Activated T-cell treated with anti-CD3 and anti-CD28 coated beads, Interleukin-2, amount 50 U/mL, for 72 hours (primary cell): ENCODE results near the gene C9orf50. TPM values are rescaled to one million over a fixed set of nuclear protein-coding genes. Genes with fewer than 3 reads are reported as not detected.

ENCODE experiments used
- ATAC-seq, 2 donors: fragments of 150-1000 bp; cut with Tn5 transposase; replicated peaks in 1 of 2; 2 replicates each; pipeline ENCODE4 v1.10.0; 2021; ENCODE audit warnings: moderate library complexity in 2 of 2, mild to moderate bottlenecking in 1 of 2
- DNase-seq, 2 donors: peaks; one replicate each; pipeline ENCODE4 v3.0.0; 2021 to 2022; ENCODE audit warnings: mixed read lengths in 1 of 2
- H3K27ac Mint-ChIP-seq: one replicate; pipeline ENCODE4 v1.8.0; 2022; ENCODE audit warnings: mild to moderate bottlenecking, moderate library complexity, mixed read lengths
- H3K27me3 Mint-ChIP-seq: one replicate; pipeline ENCODE4 v1.8.0; 2022; ENCODE audit warnings: low read depth, mixed read lengths
- H3K36me3 Mint-ChIP-seq, 2 donors: one replicate each; pipeline ENCODE4 v1.8.0; 2022; ENCODE audit warnings: mixed read lengths in 2 of 2, mild to moderate bottlenecking in 1 of 2; ENCODE audit not compliant: insufficient read depth in 2 of 2
- H3K4me1 Mint-ChIP-seq: one replicate; pipeline ENCODE4 v1.8.0; 2022; ENCODE audit warnings: low read depth, mixed read lengths
- H3K4me3 Mint-ChIP-seq, 2 donors: one replicate each; pipeline ENCODE4 v1.8.0; 2022; ENCODE audit warnings: mild to moderate bottlenecking in 2 of 2, mixed read lengths in 2 of 2, moderate library complexity in 2 of 2
- H3K9me3 Mint-ChIP-seq, 2 donors: one replicate each; pipeline ENCODE4 v1.8.0; 2022; ENCODE audit warnings: mixed read lengths in 2 of 2
- total RNA-seq, 2 donors: library from RNA; stranded (reverse); gene quantifications; one replicate each; pipeline ENCODE4 v1.2.3, GENCODE V29; 2022

Gene C9orf50
- total RNA-seq, 2 donors from 2014 or later = 0.31 TPM; not detected in 1

DNA sequence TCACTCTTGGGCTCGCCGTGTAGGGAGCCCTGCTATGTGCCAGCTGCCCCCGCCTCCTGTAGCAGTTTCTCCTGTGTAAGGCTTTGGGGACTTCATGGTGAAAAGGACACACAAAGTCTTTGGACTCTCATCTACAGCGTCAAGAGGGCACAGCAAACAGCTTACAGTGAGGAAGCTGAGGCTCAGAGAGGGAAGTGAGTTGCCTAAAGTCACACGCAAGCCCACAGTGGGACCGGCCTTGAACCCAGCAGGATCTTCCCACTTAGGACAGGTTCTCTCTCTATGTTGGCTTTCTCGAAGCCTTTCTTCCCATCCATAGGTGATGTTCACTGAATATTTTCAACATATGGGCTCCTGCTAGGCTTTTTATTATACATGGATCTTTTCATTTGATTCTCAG lies 34.8 kb upstream of the C9orf50 start:
- no peaks in the 10 kb centered on the region for H3K36me3 Mint-ChIP-seq
- DNase-seq (no peak), ATAC-seq (no peak)
- no peak overlapping the region for H3K27ac Mint-ChIP-seq
- H3K9me3 Mint-ChIP-seq = no peaks in the 10 kb centered on the region
- H3K4me1 Mint-ChIP-seq = no peaks in the 10 kb centered on the region
- no peak overlapping the region for H3K4me3 Mint-ChIP-seq
- no peaks in the 10 kb centered on the region for H3K27me3 Mint-ChIP-seq

- H3K27me3 Mint-ChIP-seq = no peaks in the 10 kb centered on the region
- no peaks in the 10 kb centered on the region for H3K36me3 Mint-ChIP-seq
- H3K27ac Mint-ChIP-seq = no peak overlapping the region
- DNase-seq (no peak), ATAC-seq (no peak)
- no peaks in the 10 kb centered on the region for H3K4me1 Mint-ChIP-seq
- H3K9me3 Mint-ChIP-seq = no peaks in the 10 kb centered on the region
- H3K4me3 Mint-ChIP-seq = no peak overlapping the region
Measured at GRCh38 chr9:129655154-129655553, 34.3 kb upstream of the C9orf50 start.

- Mint-ChIP-seq H3K4me3 (no peak overlapping the region), H3K27ac (no peak overlapping the region), H3K4me1 (no peaks in the 10 kb centered on the region), H3K36me3 (no peaks in the 10 kb centered on the region), H3K27me3 (no peaks in the 10 kb centered on the region), H3K9me3 (no peaks in the 10 kb centered on the region)
- DNase-seq (no peak), ATAC-seq (no peak)
Measured at GRCh38 chr9:129654554-129655040, 33.7 kb upstream of the C9orf50 start.

DNA sequence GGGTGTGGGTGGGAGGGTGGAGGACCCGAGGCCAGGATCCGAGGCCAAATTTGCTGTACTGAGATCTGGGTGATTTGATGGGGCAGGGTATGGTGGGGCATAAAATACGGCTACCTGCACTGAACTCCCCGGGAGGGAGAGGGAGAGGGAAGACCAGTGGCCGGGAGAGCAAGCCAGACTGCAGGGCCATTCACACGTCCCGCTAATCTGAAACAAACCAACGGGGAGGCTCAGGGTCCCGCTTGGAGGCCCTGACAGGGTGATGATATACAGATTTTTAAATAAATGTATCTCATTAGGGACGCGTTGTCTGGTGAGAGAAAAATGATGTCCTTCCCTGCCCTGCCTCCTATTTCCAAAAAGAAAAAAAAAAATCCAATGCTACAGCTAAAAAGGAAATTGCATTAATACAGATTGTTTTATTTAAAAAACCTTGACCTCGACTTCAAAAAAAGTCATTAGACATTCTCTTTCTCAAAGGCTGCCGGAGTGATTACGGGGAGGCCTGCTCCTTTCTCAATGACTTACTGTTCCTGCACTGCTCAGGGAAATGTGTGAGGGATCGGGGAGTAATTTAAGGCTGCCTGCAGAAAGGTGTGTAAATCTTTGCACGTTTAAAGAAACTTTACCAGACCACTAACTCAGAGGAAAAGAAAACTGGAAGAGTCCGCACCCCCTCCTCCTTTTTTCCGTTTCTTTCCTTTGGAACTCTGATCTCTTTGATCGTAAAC lies 33.1 kb upstream of the C9orf50 start:
- no peak overlapping the region for H3K27ac Mint-ChIP-seq
- no peak overlapping the region for H3K4me3 Mint-ChIP-seq
- H3K27me3 Mint-ChIP-seq = no peaks in the 10 kb centered on the region
- H3K4me1 Mint-ChIP-seq = no peaks in the 10 kb centered on the region
- no peaks in the 10 kb centered on the region for H3K9me3 Mint-ChIP-seq
- ATAC-seq (no peak), DNase-seq (no peak)
- no peaks in the 10 kb centered on the region for H3K36me3 Mint-ChIP-seq

- no peak overlapping the region for H3K27ac Mint-ChIP-seq
- DNase-seq = no peak
- no peaks in the 10 kb centered on the region for H3K4me1 Mint-ChIP-seq
- H3K4me3 Mint-ChIP-seq = no peak overlapping the region
- no peaks in the 10 kb centered on the region for H3K9me3 Mint-ChIP-seq
- H3K27me3 Mint-ChIP-seq = no peaks in the 10 kb centered on the region
- no peaks in the 10 kb centered on the region for H3K36me3 Mint-ChIP-seq
- ATAC-seq = no peak
Measured at GRCh38 chr9:129650680-129651235, 29.9 kb upstream of the C9orf50 start.

DNA sequence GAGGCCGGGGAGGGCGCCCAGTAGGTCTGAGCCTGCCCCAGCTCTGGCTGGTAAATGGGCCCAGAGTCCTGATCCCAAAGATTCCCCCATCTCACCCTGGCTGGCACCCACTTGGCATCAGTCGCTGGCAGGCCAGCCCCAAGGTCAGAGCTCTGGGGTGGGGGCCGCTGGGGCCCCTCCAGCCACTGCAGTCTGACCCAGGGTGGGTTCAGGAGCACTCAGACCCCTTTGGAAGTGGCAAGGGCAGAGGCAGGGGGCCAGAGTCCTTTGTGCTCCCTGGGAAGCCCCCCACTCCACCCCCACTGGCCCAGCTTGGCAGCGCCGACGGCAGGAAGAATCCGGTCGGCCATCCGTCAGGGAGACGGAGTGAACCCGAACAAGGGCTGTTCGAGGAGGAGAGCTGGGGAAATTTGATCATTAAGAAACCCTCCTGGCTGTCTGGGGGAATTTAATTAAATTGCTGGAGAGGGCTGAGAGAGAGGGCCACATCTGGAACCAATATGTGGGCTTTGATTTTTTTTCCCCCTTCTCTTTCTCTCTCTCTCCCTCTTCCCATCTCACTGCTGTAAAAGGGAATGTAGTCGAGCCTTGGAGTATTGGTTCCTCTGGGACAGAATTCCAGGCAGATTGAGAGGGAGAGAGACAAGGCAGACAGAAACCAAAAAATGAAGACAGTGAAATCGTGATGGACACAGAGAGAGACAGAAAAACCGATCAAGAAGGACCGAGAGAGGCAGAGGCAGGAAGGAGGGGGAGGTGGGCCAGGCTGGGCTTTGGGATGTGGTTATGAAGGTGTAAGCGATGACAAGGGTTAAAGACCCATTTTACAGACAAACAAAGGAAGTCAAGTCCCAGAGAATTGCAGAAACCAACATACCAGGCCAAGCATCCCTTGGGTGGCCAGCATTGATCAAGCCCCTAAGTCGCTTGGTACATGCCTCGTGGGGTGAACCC lies 29.1 kb upstream of the C9orf50 start:
- Mint-ChIP-seq H3K27ac (no peak overlapping the region), H3K4me1 (no peaks in the 10 kb centered on the region), H3K27me3 (no peaks in the 10 kb centered on the region)

GRCh38 chr9:129648764-129649115 lies 27.8 kb upstream of the C9orf50 start:
- no peaks in the 10 kb centered on the region for H3K4me1 Mint-ChIP-seq
- no peak overlapping the region for H3K27ac Mint-ChIP-seq
- no peak overlapping the region for H3K4me3 Mint-ChIP-seq
- no peaks in the 10 kb centered on the region for H3K9me3 Mint-ChIP-seq
- H3K27me3 Mint-ChIP-seq = no peaks in the 10 kb centered on the region
- DNase-seq (no peak), ATAC-seq (no peak)
- no peaks in the 10 kb centered on the region for H3K36me3 Mint-ChIP-seq

More for the DNA sequence above, 29.1 kb upstream of the C9orf50 start:
- no peak for ATAC-seq
- DNase-seq = no peak
- Mint-ChIP-seq H3K9me3 (no peaks in the 10 kb centered on the region), H3K4me3 (no peak overlapping the region), H3K36me3 (no peaks in the 10 kb centered on the region)

- no peak overlapping the region for H3K4me3 Mint-ChIP-seq
- no peaks in the 10 kb centered on the region for H3K36me3 Mint-ChIP-seq
- no peak for ATAC-seq
- no peaks in the 10 kb centered on the region for H3K9me3 Mint-ChIP-seq
- no peaks in the 10 kb centered on the region for H3K4me1 Mint-ChIP-seq
- DNase-seq = no peak
- no peaks in the 10 kb centered on the region for H3K27me3 Mint-ChIP-seq
- no peak overlapping the region for H3K27ac Mint-ChIP-seq
Measured at GRCh38 chr9:129648092-129648763, 27.3 kb upstream of the C9orf50 start.

- no peaks in the 10 kb centered on the region for H3K36me3 Mint-ChIP-seq
- H3K4me1 Mint-ChIP-seq = no peaks in the 10 kb centered on the region
- no peaks in the 10 kb centered on the region for H3K9me3 Mint-ChIP-seq
- DNase-seq (no peak), ATAC-seq (no peak)
- H3K27me3 Mint-ChIP-seq = no peaks in the 10 kb centered on the region
- H3K27ac Mint-ChIP-seq = no peak overlapping the region
- no peak overlapping the region for H3K4me3 Mint-ChIP-seq
Measured at GRCh38 chr9:129647635-129648034, 26.7 kb upstream of the C9orf50 start.

DNA sequence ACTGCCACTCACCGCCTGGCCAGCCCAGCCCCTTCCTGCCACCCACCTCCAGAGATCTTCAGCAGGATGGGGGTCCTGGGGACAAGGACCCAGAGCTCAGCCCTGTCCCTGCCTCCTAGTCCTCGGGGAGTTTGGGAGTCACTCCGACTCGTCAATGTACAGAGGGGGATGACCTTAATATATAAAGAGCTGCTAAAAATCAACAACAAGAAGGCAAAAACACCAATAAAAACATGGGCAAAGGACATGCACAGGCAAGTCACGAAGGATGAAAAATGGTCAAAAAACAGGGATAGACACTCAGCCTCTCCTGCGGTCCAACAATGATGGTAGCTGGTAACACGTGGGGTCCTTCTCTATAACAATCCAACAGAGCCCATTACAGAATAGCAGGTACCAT lies 25.8 kb upstream of the C9orf50 start:
- ATAC-seq = no peak
- no peak overlapping the region for H3K27ac Mint-ChIP-seq

GRCh38 chr9:129646252-129646651 lies 25.4 kb upstream of the C9orf50 start:
- DNase-seq = no peak
- Mint-ChIP-seq H3K4me1 (peaks cover 3% of the 10 kb centered on the region), H3K9me3 (no peaks in the 10 kb centered on the region), H3K36me3 (no peaks in the 10 kb centered on the region), H3K27me3 (no peaks in the 10 kb centered on the region), H3K4me3 (no peak overlapping the region), H3K27ac (no peak overlapping the region)
- no peak for ATAC-seq

More for the DNA sequence above, 25.8 kb upstream of the C9orf50 start:
- Mint-ChIP-seq H3K36me3 (no peaks in the 10 kb centered on the region), H3K4me1 (no peaks in the 10 kb centered on the region), H3K4me3 (no peak overlapping the region), H3K9me3 (no peaks in the 10 kb centered on the region), H3K27me3 (no peaks in the 10 kb centered on the region)
- DNase-seq = no peak

DNA sequence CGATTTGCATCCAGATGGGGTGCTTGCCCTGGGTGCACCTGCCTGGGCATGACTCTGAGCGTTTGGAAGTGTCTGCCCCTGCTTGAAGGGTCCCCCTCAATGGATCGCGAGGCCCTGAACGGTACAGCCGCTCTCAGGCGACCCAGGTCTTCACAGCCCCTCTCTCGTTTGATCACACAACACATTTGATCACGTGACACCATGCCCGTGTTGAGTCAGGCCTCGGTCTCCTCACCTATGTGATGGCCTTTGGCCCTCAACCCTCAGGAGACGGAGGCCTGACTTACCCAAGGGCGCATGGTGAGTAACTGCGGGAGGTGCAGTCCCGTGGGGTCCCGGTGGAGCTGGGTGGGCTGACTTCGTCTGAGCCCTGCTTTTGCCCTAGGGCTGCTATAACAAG lies 24.0 kb upstream of the C9orf50 start:
- H3K27ac Mint-ChIP-seq = no peak overlapping the region

DNA sequence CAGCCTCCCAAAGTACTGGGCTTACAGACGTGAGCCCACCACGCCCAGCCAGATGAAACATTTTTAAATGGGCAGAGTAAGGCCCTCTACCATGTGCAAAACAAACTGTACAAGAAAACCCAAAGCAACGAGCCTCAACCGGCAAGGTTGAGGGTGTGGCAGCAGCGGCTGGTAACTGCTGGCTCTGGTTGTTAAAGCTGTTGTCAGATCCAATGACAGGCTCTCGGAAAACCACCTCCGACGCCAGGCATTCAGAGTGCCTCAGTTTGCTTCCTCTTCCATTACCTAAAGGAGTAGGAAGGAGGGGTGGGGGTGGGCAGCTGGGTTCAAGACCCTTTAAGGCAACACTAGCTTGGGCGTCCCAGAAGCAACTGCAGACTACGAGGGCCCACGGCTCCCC lies 23.5 kb upstream of the C9orf50 start:
- Mint-ChIP-seq H3K27ac (no peak overlapping the region), H3K27me3 (no peaks in the 10 kb centered on the region), H3K36me3 (no peaks in the 10 kb centered on the region), H3K4me1 (peaks cover 16% of the 10 kb centered on the region), H3K4me3 (no peak overlapping the region), H3K9me3 (no peaks in the 10 kb centered on the region)
- ATAC-seq (no peak), DNase-seq (no peak)

More for the DNA sequence above, 24.0 kb upstream of the C9orf50 start:
- Mint-ChIP-seq H3K9me3 (no peaks in the 10 kb centered on the region), H3K4me3 (no peak overlapping the region), H3K36me3 (no peaks in the 10 kb centered on the region), H3K4me1 (peaks cover 13% of the 10 kb centered on the region), H3K27me3 (no peaks in the 10 kb centered on the region)
- no peak for ATAC-seq
- no peak for DNase-seq
